GM18870 (cell line): ENCODE data around the gene ZNF385B.

Experiments used
- ATAC-seq: cut with Tn5 transposase; IDR thresholded peaks from one replicate; pipeline ENCODE4 v1.9.1; 2021; ENCODE audit warnings: moderate library complexity; ENCODE audit not compliant: unreplicated experiment

ZNF385B gene

GRCh38 chr2:179751163-179751809 is 110.1 kb downstream of the ZNF385B start:
- no peak for ATAC-seq

GRCh38 chr2:179749210-179749609 is 112.2 kb downstream of the ZNF385B start:
- ATAC-seq: no peak

GRCh38 chr2:179746981-179747380 is 114.4 kb downstream of the ZNF385B start:
- ATAC-seq: no peak

- ATAC-seq: no peak
Observed at GRCh38 chr2:179745635-179746256, 115.7 kb downstream of the ZNF385B start.

- no peak for ATAC-seq
Observed at GRCh38 chr2:179744401-179744800, 117.0 kb downstream of the ZNF385B start.

GRCh38 chr2:179741317-179741716 is 120.1 kb downstream of the ZNF385B start:
- no peak for ATAC-seq

- no peak for ATAC-seq
Observed at GRCh38 chr2:179729966-179730365, 131.4 kb downstream of the ZNF385B start.

GRCh38 chr2:179726461-179727180 is 134.8 kb downstream of the ZNF385B start:
- no peak for ATAC-seq

GRCh38 chr2:179724403-179724802 is 137.0 kb downstream of the ZNF385B start:
- ATAC-seq: no peak

GRCh38 chr2:179720173-179720772 is 141.1 kb downstream of the ZNF385B start:
- ATAC-seq: no peak

GRCh38 chr2:179715871-179716270 is 145.5 kb downstream of the ZNF385B start:
- no peak for ATAC-seq

GRCh38 chr2:179715196-179715595 is 146.2 kb downstream of the ZNF385B start:
- no peak for ATAC-seq

- no peak for ATAC-seq
Observed at GRCh38 chr2:179712825-179713224, 148.6 kb downstream of the ZNF385B start.

GRCh38 chr2:179711375-179711774 is 150.0 kb downstream of the ZNF385B start:
- ATAC-seq: no peak

- ATAC-seq: no peak
Observed at GRCh38 chr2:179703702-179704101, 157.7 kb downstream of the ZNF385B start.

GRCh38 chr2:179702912-179703311 is 158.5 kb downstream of the ZNF385B start:
- ATAC-seq: no peak

- no peak for ATAC-seq
Observed at GRCh38 chr2:179701524-179702110, 159.8 kb downstream of the ZNF385B start.

- no peak for ATAC-seq
Observed at GRCh38 chr2:179695486-179695885, 165.9 kb downstream of the ZNF385B start.

- no peak for ATAC-seq
Observed at GRCh38 chr2:179694963-179695362, 166.4 kb downstream of the ZNF385B start.

- no peak for ATAC-seq
Observed at GRCh38 chr2:179692610-179693009, 168.8 kb downstream of the ZNF385B start.

GRCh38 chr2:179692043-179692442 is 169.4 kb downstream of the ZNF385B start:
- ATAC-seq: no peak
